Measurements from ENCODE around the gene INO80B.
"Not testable (repeated sequence)": the region's sequence is repeated elsewhere in the genome, so short reads cannot be mapped to it uniquely, and the experiment has no call there.

The INO80B gene

GRCh38 chr2:74481961-74482800 is 27.3 kb downstream of the INO80B start:
- no peak for DNase-seq (ENCODE audit: low spot score)

GRCh38 chr2:74482801-74483674 is 28.2 kb downstream of the INO80B start, which contains the start of the genes CCDC142 and TTC31:
Gene CCDC142 (minus strand): TSS chr2:74482998. CDS start chr2:74482837, 161 bp downstream.
Gene TTC31 (plus strand): TSS chr2:74483081. CDS start chr2:74483096, 15 bp downstream.
- DNase-seq (ENCODE audit: low spot score) = peak; percentile 79

- not testable (repeated sequence) for DNase-seq (ENCODE audit: low spot score)
These were observed 28.8 kb downstream of the INO80B start for GRCh38 chr2:74483675-74484164.

GRCh38 chr2:74486141-74486540 is 31.3 kb downstream of the INO80B start:
- no peak for DNase-seq (ENCODE audit: low spot score)

GRCh38 chr2:74488643-74489481 is 34.0 kb downstream of the INO80B start:
- no peak for DNase-seq (ENCODE audit: low spot score)

GRCh38 chr2:74489906-74490305 is 35.0 kb downstream of the INO80B start:
- no peak for DNase-seq (ENCODE audit: low spot score)

GRCh38 chr2:74491648-74492544 is 37.0 kb downstream of the INO80B start:
- no peak for DNase-seq (ENCODE audit: low spot score)

GRCh38 chr2:74493546-74493945 is 38.7 kb downstream of the INO80B start:
- no peak for DNase-seq (ENCODE audit: low spot score)

GRCh38 chr2:74495440-74495839 is 40.6 kb downstream of the INO80B start:
- DNase-seq (ENCODE audit: low spot score) = no peak

- no peak for DNase-seq (ENCODE audit: low spot score)
These were observed 42.3 kb downstream of the INO80B start for GRCh38 chr2:74496997-74497776.

GRCh38 chr2:74497777-74498499 is 43.1 kb downstream of the INO80B start:
- no peak for DNase-seq (ENCODE audit: low spot score)

- DNase-seq (ENCODE audit: low spot score) = no peak
These were observed 43.8 kb downstream of the INO80B start for GRCh38 chr2:74498500-74499266.

- peak; percentile 56 for DNase-seq (ENCODE audit: low spot score)
These were observed 44.5 kb downstream of the INO80B start, which contains the start of gene LBX2 for GRCh38 chr2:74499267-74499939. Gene LBX2 (minus strand): TSS chr2:74499603. CDS start chr2:74499537, 66 bp downstream.

GRCh38 chr2:74499940-74500577 is 45.2 kb downstream of the INO80B start:
- DNase-seq (ENCODE audit: low spot score) = no peak

GRCh38 chr2:74500578-74500946 is 45.7 kb downstream of the INO80B start:
- DNase-seq (ENCODE audit: low spot score) = no peak

- DNase-seq (ENCODE audit: low spot score) = no peak
These were observed 46.6 kb downstream of the INO80B start for GRCh38 chr2:74501335-74502071.
